Activated CD8-positive, alpha-beta memory T cell treated with anti-CD3 and anti-CD28 coated beads, Interleukin-2, amount 50 U/mL, for 1 hour (primary cell): ENCODE data around the gene TRRAP.

Experiments
- DNase-seq: peaks from one replicate; pipeline ENCODE4 v3.0.0-alpha.2; 2020; ENCODE audit errors: extremely low read depth

Gene TRRAP

GRCh38 chr7:98900815-98901214, 22.5 kb downstream of the TRRAP start:
- no peak for DNase-seq

DNA sequence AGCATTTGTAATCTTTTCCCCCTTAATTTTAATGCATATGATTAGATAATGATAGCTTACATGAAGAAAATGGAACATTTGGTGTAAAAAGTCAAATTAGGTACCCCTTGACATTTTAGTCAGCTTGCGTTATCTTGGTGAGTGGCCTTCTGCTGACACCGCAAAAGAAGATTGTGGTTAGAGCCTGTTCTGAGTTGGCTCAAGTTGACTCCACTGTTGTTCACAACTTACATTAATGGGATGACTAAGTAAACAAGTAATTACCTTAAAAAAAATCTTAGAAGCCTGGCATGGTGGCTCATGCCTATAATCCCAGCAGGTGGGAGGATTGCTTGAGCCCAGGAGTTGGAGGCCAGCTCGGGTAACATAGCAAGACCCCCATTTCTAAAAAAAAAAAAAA, 24.2 kb downstream of the TRRAP start:
- DNase-seq: no peak

DNA sequence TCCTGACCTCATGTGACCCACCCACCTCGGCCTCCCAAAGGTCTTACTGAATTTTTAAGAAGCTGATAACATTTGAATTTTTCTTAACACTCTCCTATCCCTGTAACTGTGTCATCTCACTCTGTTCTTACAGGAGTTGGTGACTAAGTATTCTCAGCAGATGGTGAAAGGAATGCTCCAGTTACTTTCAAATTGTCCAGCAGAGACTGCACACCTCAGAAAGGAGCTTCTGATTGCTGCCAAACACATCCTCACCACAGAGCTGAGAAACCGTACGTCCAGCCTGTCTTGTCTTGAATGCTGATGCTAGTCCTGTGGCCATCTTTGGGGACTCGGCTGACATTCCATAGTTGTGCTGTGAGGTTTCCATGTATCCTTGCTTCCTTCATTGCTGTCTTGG, 24.9 kb downstream of the TRRAP start:
- no peak for DNase-seq

DNA sequence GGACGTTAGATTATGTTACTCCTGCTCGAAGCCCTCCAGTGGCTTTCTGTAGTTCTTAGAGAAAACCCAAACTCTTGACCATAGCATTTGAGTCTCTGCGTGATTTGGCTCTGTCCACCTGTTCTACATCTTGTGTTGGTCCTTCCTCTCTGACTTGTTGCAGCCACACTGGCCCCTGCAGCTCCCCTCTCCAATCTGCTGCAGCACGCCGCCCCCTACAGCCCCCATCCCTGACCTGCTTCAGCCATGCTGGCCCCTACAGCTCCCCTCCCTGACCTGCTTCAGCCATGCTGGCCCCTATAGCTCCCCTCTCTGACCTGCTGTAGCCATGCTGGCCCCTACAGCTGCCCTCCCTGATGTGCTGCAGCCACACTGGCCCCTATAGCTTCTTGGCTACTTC, 29.2 kb downstream of the TRRAP start:
- no peak for DNase-seq

- no peak for DNase-seq
Observed at GRCh38 chr7:98908585-98908984, 30.3 kb downstream of the TRRAP start.

DNA sequence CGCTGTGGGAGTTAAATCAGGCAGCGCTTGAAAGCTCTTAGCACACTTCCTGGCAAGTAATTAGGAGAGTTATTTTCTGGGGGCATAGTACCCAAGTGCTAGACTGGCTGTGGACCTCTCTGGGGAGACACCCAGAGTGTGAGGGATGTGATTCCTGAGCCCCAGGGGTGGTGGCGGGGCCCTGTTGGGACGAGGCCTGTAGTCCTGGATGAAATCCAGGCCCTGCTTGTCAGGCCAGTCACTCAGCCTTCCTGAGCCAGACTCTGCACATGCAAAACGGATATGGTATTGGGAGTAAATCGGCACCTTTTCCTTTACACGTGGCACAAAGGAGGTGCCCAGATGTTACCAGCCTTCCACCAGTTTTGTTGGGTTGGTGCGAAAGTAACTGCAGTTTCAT, 31.2 kb downstream of the TRRAP start:
- no peak for DNase-seq

GRCh38 chr7:98910427-98910826, 32.1 kb downstream of the TRRAP start:
- DNase-seq: no peak

DNA sequence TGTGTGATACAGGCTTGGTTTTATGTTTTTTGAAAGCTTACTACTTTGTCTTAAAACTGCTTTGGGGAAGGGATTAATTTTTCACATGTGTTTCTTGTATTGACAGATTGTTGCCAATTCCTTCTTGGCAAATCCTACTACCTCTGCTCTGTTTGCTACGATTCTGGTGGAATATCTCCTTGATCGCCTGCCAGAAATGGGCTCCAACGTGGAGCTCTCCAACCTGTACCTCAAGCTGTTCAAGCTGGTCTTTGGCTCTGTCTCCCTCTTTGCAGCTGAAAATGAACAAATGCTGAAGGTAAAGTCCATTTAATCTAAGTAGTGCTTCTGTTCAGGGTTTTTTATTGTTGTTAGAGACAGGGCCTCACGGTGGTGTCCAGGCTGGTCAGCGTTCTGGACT, 33.6 kb downstream of the TRRAP start:
- DNase-seq: no peak

DNA sequence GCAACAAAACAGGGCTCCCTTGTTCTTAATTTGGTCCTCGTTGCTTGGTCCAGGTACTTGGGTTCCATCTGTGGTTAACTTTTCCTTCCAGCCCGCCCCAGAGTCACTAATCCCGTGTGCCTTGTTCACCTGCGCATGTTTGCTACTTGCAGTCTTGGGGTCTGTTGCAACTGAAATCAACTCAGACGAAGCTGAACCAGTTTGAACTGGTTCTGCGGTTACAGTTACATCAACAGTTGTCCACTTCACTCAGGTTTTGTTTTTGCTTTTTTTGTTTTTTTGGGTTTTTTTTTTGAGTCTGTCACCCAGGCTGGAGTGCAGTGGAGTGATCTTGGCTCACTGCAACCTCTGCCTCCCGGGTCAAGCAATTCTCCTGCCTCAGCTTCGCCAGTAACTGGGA, 34.7 kb downstream of the TRRAP start:
- DNase-seq: no peak

DNA sequence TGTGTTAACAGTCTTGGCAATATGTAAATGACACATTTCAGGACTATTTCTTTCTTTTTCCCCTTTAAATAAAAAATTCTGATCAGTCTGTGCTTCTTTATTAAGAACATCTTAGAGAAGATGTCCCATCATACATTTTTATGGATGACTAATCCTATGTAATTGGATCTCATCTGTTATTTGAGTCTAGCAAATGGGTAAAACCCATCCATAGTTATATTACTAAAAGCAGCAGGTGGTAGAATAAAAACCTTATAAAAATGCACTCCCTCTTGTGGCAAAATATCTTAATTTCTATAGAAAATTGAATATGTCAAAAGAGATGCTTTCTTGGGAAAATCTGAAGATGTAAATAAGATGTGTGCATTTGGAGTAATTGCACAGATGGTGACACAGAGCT, 35.3 kb downstream of the TRRAP start:
- DNase-seq: no peak

- no peak for DNase-seq
Observed at GRCh38 chr7:98917331-98917730, 39.0 kb downstream of the TRRAP start.

GRCh38 chr7:98921608-98922372, 43.5 kb downstream of the TRRAP start:
- no peak for DNase-seq

- no peak for DNase-seq
Observed at GRCh38 chr7:98922392-98923187, 44.3 kb downstream of the TRRAP start.

- DNase-seq: no peak
Observed at GRCh38 chr7:98923512-98923911, 45.2 kb downstream of the TRRAP start.

DNA sequence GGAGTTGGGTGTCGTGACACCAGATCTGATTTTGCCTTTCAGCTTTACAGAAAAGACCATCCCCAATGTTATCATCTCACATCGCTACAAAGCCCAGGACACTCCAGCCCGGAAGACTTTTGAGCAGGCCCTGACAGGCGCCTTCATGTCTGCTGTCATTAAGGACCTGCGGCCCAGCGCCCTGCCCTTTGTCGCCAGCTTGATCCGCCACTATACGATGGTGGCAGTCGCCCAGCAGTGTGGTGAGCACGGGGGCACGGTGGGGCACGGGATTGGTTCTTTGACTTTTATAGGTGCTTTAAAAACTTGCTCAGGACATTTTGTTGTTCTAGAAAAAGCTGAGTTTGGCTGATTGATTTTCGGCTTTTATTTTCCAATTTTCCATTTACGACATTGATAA, 48.8 kb downstream of the TRRAP start:
- no peak for DNase-seq

DNA sequence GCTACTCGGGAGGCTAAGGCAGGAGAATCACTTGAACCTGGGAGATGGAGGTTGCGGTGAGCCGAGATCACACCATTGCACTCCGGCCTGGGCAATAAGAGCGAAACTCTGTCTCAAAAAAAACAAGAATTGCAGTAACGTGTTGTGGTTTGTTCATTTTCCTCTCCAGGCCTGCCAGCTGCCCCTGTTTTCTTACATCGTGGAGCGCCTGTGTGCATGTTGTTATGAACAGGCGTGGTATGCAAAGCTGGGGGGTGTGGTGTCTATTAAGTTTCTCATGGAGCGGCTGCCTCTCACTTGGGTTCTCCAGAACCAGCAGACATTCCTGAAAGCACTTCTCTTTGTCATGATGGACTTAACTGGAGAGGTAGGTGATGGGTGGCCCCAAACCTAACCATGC, 52.1 kb downstream of the TRRAP start:
- no peak for DNase-seq

DNA sequence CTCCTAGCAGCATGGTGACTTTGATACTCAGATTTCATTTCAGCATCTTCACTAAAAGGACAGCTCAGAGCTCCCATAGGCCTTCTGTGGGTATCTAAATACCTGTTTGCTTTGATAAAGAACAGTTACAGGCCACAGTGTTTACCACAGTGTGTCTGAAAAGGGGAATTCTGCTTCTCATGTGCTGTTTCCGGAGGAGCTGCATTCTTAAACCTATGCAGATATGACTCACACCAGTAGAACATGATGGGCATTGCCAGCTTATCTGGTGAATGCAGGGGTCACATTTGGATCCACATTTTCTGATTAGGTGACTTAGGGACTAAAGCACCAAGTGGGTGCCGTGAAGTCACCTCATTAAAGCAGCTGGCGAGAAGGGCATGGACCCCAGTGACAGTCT, 52.6 kb downstream of the TRRAP start:
- DNase-seq: no peak

DNA sequence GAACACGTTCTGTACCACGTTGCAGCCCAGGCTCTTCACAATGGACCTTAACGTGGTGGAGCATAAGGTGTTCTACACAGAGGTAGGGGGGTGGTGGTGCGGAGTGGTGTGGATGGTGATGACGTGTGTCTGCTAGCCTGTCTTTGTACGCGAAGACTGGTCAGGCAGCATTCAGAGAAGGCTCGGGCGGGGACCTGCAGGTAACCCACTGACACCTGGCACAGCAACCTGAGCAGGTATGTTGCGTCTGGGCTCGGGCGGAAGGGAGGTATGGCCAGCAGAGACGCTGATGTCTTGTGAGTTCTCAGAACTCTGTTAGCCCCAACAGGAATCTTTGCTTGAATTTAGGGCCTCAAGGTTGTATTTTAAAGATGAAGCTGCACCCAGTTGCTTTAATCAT, 55.0 kb downstream of the TRRAP start:
- no peak for DNase-seq

DNA sequence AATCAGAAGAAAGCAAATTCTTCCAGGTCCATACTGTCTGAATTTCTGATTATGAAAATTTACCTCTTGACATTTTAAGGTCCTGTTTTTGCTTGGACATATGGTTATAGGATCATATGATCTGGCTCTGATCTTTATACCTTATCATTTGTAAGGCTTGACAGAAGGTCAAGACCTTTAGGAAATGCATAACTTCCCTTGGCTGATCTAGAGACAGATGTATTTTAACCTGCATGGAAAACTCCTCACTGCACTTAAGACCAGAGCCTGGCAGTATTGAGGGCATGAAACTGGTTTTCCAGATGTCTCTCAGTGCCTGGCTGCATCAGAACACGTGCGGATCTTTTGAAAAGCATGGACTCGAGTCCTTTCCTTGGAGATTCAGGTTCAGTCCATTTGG, 55.9 kb downstream of the TRRAP start:
- DNase-seq: no peak

DNA sequence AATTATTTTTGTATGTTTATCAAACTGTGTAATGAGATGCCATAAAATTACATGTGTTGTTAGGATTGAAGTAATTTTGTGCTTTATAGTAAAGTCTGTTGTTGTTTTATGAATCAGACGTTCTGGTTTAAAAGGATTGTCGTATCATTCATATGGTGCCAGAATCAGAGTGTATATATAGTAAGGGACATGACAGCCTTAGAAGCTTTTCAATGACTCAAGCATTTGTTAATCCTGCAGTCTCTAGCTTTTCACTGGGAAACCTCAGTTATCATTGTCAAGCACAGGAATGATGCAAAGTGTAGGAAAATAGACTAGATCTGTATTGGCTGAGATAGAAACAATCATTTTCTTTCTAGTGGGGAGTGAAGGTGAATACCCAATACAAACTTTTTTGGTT, 57.5 kb downstream of the TRRAP start:
- no peak for DNase-seq

- no peak for DNase-seq
Observed at GRCh38 chr7:98943336-98943735, 65.0 kb downstream of the TRRAP start.

GRCh38 chr7:98944386-98944785, 66.1 kb downstream of the TRRAP start:
- no peak for DNase-seq

GRCh38 chr7:98945852-98946251, 67.5 kb downstream of the TRRAP start:
- DNase-seq: no peak
